Ovary (tissue), 3 donors: Measurements from ENCODE around the gene SPRR2E.

ENCODE experiments used
- CTCF ChIP-seq, 3 donors: fragments of 450-650 bp in 2 of 3; fragments of 200-600 bp in 1 of 3; IDR thresholded peaks; one replicate each; pipeline versions ENCODE4 v1.5.1 to v1.8.0; 2016 to 2022; ENCODE audit warnings: antibody characterized with exemption in 3 of 3, mild to moderate bottlenecking in 1 of 3
- POLR2A ChIP-seq: fragments of 450-650 bp; IDR thresholded peaks from one replicate; pipeline ENCODE4 v1.6.1; 2017; ENCODE audit warnings: antibody characterized with exemption, mild to moderate bottlenecking, moderate library complexity
- donor health status: DM: no; HTN: no; CAD: no.

DNA sequence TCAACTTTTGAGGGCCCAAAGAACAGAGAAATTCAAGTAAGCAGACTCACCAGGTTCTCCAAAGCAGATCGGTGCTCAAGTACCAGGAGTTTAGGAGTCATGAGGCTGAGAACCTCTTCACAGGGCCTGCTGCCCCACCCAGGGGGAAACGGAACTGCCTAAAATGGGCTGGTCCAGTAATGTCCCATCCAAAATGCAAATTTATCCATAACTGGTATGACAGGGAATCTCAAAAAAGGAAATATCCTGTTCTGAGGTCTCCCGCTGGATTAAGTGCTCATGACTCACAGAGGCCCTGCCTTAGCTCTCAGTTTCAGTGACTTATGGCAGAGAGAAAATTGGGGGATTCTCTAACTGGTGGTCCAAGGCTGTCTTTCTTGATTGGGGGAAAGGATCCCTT is 47.1 kb upstream of the SPRR2E start:
- TF ChIP-seq CTCF (IDR thresholded peaks at IDR 0.05) (no peak), POLR2A (no peak)
